Measurements from ENCODE around the gene NKX2-3. TPM values are rescaled to one million over a fixed set of nuclear protein-coding genes. Genes with fewer than 3 reads are reported as not detected.

NKX2-3 gene
- total and polyA plus RNA-seq, 4 donors = not detected

- ATAC-seq (ENCODE audit: insufficient read depth, low FRiP score) = no peak
- Histone ChIP-seq H3K27me3 (ENCODE audit: control insufficient read depth in 3 of 3, insufficient read depth in 3 of 3, low read length in 2 of 3) (peaks cover 0 to 57% (median 27%) of the 10 kb centered on the region in 3 donors), H3K4me1 (ENCODE audit: control insufficient read depth in 5 of 5, insufficient read depth in 5 of 5, low read length in 5 of 5) (no peaks in the 10 kb centered on the region)
Measured at GRCh38 chr10:99513061-99513460, 19.7 kb upstream of the NKX2-3 start.

GRCh38 chr10:99519690-99520039 lies 13.1 kb upstream of the NKX2-3 start:
- WGBS, 2 donors = 24 to 30% methylated on average over 7 of the region's 7 CpGs
- H3K4me1 ChIP-seq (ENCODE audit: control insufficient read depth in 5 of 5, insufficient read depth in 5 of 5, low read length in 5 of 5) = peaks cover 0 to 16% (median 0%) of the 10 kb centered on the region in 5 donors
- H3K36me3 ChIP-seq (ENCODE audit: control insufficient read depth in 4 of 4, insufficient read depth in 4 of 4, low read length in 4 of 4) = no peaks in the 10 kb centered on the region
- no peak overlapping the region for H3K9ac ChIP-seq (ENCODE audit: insufficient read depth in 1 of 2, low read length in 2 of 2)
- H3K9me3 ChIP-seq (ENCODE audit: control insufficient read depth in 4 of 4, insufficient read depth in 3 of 4, low read length in 3 of 4) = peaks cover 0 to 6% (median 0%) of the 10 kb centered on the region in 4 donors
- no peak for ATAC-seq (ENCODE audit: insufficient read depth, low FRiP score)
- no peak for DNase-seq
- H3K4me3 ChIP-seq = no peak overlapping the region
- peaks cover 13 to 93% (median 68%) of the 10 kb centered on the region in 3 donors for H3K27me3 ChIP-seq (ENCODE audit: control insufficient read depth in 3 of 3, insufficient read depth in 3 of 3, low read length in 2 of 3)
- no peak for TF ChIP-seq CTCF (IDR thresholded peaks at IDR 0.05; ENCODE audit: control extremely low read depth, extremely low read depth)
- H3K27ac ChIP-seq (ENCODE audit: low read depth in 1 of 2, low read length in 1 of 2) = no peak overlapping the region

More at GRCh38 chr10:99513061-99513460, 19.7 kb upstream of the NKX2-3 start:
- no peak overlapping the region for H3K4me3 ChIP-seq
- no peak overlapping the region for H3K27ac ChIP-seq (ENCODE audit: low read depth in 1 of 2, low read length in 1 of 2)
- no peak for TF ChIP-seq CTCF (IDR thresholded peaks at IDR 0.05; ENCODE audit: control extremely low read depth, extremely low read depth)
- no peak for DNase-seq
- H3K9ac ChIP-seq (ENCODE audit: insufficient read depth in 1 of 2, low read length in 2 of 2) = no peak overlapping the region
- no peaks in the 10 kb centered on the region for H3K36me3 ChIP-seq (ENCODE audit: control insufficient read depth in 4 of 4, insufficient read depth in 4 of 4, low read length in 4 of 4)
- H3K9me3 ChIP-seq (ENCODE audit: control insufficient read depth in 4 of 4, insufficient read depth in 3 of 4, low read length in 3 of 4) = no peaks in the 10 kb centered on the region

GRCh38 chr10:99520040-99520846 lies 12.5 kb upstream of the NKX2-3 start:
- ATAC-seq (ENCODE audit: insufficient read depth, low FRiP score) (no peak), DNase-seq (no peak)
- no peak for TF ChIP-seq CTCF (IDR thresholded peaks at IDR 0.05; ENCODE audit: control extremely low read depth, extremely low read depth)
- no peak overlapping the region for H3K27ac ChIP-seq (ENCODE audit: low read depth in 1 of 2, low read length in 1 of 2)
- peaks cover 0 to 16% (median 0%) of the 10 kb centered on the region in 5 donors for H3K4me1 ChIP-seq (ENCODE audit: control insufficient read depth in 5 of 5, insufficient read depth in 5 of 5, low read length in 5 of 5)
- no peak overlapping the region for H3K9ac ChIP-seq (ENCODE audit: insufficient read depth in 1 of 2, low read length in 2 of 2)
- H3K4me3 ChIP-seq = no peak overlapping the region
- no peaks in the 10 kb centered on the region for H3K36me3 ChIP-seq (ENCODE audit: control insufficient read depth in 4 of 4, insufficient read depth in 4 of 4, low read length in 4 of 4)
- peaks cover 0 to 6% (median 0%) of the 10 kb centered on the region in 4 donors for H3K9me3 ChIP-seq (ENCODE audit: control insufficient read depth in 4 of 4, insufficient read depth in 3 of 4, low read length in 3 of 4)
- WGBS, 2 donors = 2 to 4% methylated on average over 48 of the region's 48 CpGs
- peaks cover 13 to 94% (median 71%) of the 10 kb centered on the region in 3 donors for H3K27me3 ChIP-seq (ENCODE audit: control insufficient read depth in 3 of 3, insufficient read depth in 3 of 3, low read length in 2 of 3)
